Pancreas (tissue), 10 donors: ENCODE measurements around the gene ZNF12. TPM values are rescaled to one million over a fixed set of nuclear protein-coding genes. Genes with fewer than 3 reads are reported as not detected.
"Not testable (repeated sequence)": the region's sequence is repeated elsewhere in the genome, so short reads cannot be mapped to it uniquely, and the experiment has no call there.

Experiments
- ATAC-seq, 4 donors: fragments of 200-7000 bp; cut with Tn5 transposase; one replicate each; pipeline versions ENCODE4 v1.8.0 to v1.9.1; 2020; ENCODE audit warnings: mild to moderate bottlenecking in 4 of 4, moderate library complexity in 4 of 4
- DNase-seq, 6 donors: peaks; one replicate each; pipeline ENCODE4 v3.0.0-alpha.2; 2020
- FAIRE-seq: peaks from 2 replicates; lab custom pipeline; 2012; peaks lifted over from hg19 to GRCh38; lab: Jason Lieb, UNC
- H3K27ac ChIP-seq, 4 donors: fragments of 200-600 bp; sonication (generic); 1 replicate in 3 of 4; 2 replicates in 1 of 4; pipeline versions ENCODE4 v1.5.0 to v1.8.0; 2020
- H3K27me3 ChIP-seq, 4 donors: fragments of 200-600 bp; one replicate each; pipeline ENCODE4 v1.8.0; 2021
- H3K36me3 ChIP-seq, 3 donors: fragments of 200-600 bp; sonication (generic) in 1 of 3; one replicate each; pipeline versions ENCODE4 v1.5.0 to v1.8.0; 2020 to 2021
- H3K4me1 ChIP-seq, 3 donors: fragments of 200-600 bp; one replicate each; pipeline ENCODE4 v1.8.0; 2021
- H3K4me3 ChIP-seq, 4 donors: fragments of 200-600 bp; sonication (generic) in 2 of 4; one replicate each; pipeline versions ENCODE4 v1.5.0 to v1.8.0; 2020 to 2021
- H3K9me3 ChIP-seq, 4 donors: fragments of 200-600 bp; one replicate each; pipeline ENCODE4 v1.8.0; 2021
- WGBS, 2 donors: extraction: QIAGEN DNeasy Blood & Tissue Kit; methylation state at CpG; one replicate each; pipeline ENCODE4 v1.1.7; 2013; 5-methylcytosine and 5-hydroxymethylcytosine counted together
- intact Hi-C, 3 donors: fragments of 100-400 bp; cut with DNase I; formaldehyde crosslinking; loops; one replicate each; pipeline versions ENCODE4 v1.11.1 to v1.14.2; 2022
- polyA plus RNA-seq, 2 donors: library from polyadenylated mRNA; stranded (reverse); fragments of 200-250 nt; gene quantifications; one replicate each; pipeline ENCODE4 v1.2.3, GENCODE V29; 2013
- total RNA-seq, 6 donors: library from RNA; stranded (reverse); fragmentation: NEBNext Ultra II Directional in 4 of 6; extraction: Animal tissue kit (Norgen Biotek cat#: 25700) in 4 of 6; gene quantifications; one replicate each; pipeline versions ENCODE4 v1.2.1 to v1.2.4, GENCODE V29; 2021 to 2023
- TF ChIP-seq, protein P1 (sequence below), 4 donors: fragments of 200-600 bp; sonication (generic) in 3 of 4; IDR thresholded peaks; one replicate each; pipeline versions ENCODE4 v1.5.0 to v1.8.0; 2021; ENCODE audit warnings: antibody characterized with exemption in 4 of 4
- donor health status: healthy with polysubstance abuse.
- donor health status: DM: no; HTN: no; CAD: no; lungs with moderate emphysema.
- donor health status: DM: no; HTN: no; CAD: no.
- donor health status: control.
- donor health status: control.
- donor health status: Bipolar disorder and iron deficiency.
- donor health status: DM: yes; HTN: yes; CAD: no.
- donor health status: DM: no; HTN: no; CAD: no.
- donor health status: DM: no; HTN: no; CAD: no.
- donor health status: DM: yes; HTN: yes; CAD: no.

The ZNF12 gene
- total RNA-seq (10 to 100 TPM in 3 of 6 donors, 1 to 10 TPM in 3; 7.9 to 15.3 (median 10.2) TPM), polyA plus RNA-seq (1 to 10 TPM; 5.9 to 7.2 TPM)

DNA sequence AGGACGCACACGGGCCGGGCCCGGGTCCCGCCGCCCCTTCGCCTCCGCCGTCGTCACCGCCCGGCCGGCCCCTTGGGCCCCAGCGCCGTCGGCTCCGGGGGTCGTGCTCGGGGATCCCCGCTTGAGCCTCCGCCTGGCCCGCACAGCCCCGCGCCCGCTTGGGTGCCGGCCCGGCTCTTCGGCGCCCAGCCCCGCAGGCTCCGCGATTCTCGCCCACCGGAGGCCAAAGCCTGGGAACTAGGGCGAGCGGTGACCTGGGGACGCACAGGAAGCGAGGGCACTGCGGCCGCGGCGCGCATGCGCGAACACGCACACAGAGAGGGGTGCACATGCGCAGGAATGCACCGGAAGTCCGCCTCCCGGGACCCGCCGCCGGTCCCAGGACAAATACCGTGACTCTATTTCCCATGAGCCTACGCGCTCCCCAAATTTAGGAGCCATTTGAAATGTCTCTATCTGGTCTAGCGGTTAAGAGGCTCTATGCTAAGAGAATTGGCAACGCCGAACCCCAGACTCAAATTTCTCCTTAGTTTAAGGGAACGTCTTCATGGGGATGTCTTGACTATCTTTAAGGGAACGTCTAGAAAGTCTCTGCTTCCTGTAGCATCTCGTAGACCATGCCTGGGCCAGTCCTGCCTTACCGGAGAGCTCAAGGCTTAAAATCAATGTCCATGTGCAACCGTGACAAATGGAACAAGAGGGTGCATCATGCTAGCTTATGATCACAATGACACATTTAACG is at the start of gene ZNF12:
Gene ZNF12 (minus strand): TSS at position 282 of the 742 bp plus-strand sequence. CDS start 1,774 bp downstream, outside the sequence.
- peaks cover 3 to 9% (median 4%) of the 10 kb centered on the region in 3 donors for H3K4me1 ChIP-seq
- WGBS, 2 donors = 1 to 2% methylated on average over 44 to 65 of the region's 65 CpGs
- peak within 1 kb of the TSS; percentile 57 to 81 (median 66) for H3K27ac ChIP-seq
- H3K4me3 ChIP-seq = peak within 1 kb of the TSS; percentile 78 to 98 (median 84)
- TF ChIP-seq, protein P1, sequence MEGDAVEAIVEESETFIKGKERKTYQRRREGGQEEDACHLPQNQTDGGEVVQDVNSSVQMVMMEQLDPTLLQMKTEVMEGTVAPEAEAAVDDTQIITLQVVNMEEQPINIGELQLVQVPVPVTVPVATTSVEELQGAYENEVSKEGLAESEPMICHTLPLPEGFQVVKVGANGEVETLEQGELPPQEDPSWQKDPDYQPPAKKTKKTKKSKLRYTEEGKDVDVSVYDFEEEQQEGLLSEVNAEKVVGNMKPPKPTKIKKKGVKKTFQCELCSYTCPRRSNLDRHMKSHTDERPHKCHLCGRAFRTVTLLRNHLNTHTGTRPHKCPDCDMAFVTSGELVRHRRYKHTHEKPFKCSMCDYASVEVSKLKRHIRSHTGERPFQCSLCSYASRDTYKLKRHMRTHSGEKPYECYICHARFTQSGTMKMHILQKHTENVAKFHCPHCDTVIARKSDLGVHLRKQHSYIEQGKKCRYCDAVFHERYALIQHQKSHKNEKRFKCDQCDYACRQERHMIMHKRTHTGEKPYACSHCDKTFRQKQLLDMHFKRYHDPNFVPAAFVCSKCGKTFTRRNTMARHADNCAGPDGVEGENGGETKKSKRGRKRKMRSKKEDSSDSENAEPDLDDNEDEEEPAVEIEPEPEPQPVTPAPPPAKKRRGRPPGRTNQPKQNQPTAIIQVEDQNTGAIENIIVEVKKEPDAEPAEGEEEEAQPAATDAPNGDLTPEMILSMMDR (IDR thresholded peaks at IDR 0.05) = no peak
- no peaks in the 10 kb centered on the region for H3K9me3 ChIP-seq
- DNase-seq (peak; percentile 95 to 100 (median 96)), FAIRE-seq (no peak), ATAC-seq (peak; percentile 98 to 100 (median 100))
- intact Hi-C loops = no loop called here
- H3K36me3 ChIP-seq = peaks cover 0 to 7% (median 7%) of the 10 kb centered on the region in 3 donors
- peaks cover 0 to 3% (median 0%) of the 10 kb centered on the region in 4 donors for H3K27me3 ChIP-seq

DNA sequence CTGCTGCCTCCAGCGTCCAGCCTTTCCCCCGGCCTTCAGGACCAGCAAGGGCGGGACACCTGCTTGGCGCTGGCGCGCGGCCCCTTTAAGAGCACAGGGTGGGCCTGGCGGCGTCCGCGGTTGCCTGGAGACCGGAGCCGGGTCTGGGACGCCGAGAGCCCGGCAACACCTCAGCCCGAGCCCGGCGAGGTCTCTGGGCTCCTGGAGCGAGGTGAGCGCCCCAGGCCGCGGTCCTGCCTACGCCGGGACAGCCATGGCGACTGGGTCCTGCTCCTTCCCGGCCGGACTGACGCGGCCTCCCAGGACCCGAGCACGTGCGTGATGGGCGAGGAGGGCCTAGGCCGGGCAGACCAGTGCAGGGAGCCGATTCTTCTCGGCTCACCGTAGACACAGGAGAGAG is 47.2 kb upstream of the ZNF12 start, which contains the start of gene RSPH10B2:
Gene RSPH10B2 (plus strand): TSS at position 140 of the 400 bp plus-strand sequence. CDS start 3,575 bp downstream, outside the sequence.
- ATAC-seq = peak in 3 of 4 donors; percentile 59 to 73 (median 65)
- DNase-seq = peak in 1 of 6 donors; percentile 64
- H3K4me3 ChIP-seq, H3K36me3 ChIP-seq, H3K9me3 ChIP-seq, FAIRE-seq, H3K27ac ChIP-seq, H3K4me1 ChIP-seq, intact Hi-C loops, H3K27me3 ChIP-seq: not testable (repeated sequence)
- WGBS, 2 donors = 27% methylated on average over 3 to 23 of the region's 38 CpGs

- H3K27me3 ChIP-seq, FAIRE-seq, intact Hi-C loops, H3K4me1 ChIP-seq, H3K36me3 ChIP-seq, H3K9me3 ChIP-seq, H3K4me3 ChIP-seq, DNase-seq, H3K27ac ChIP-seq, ATAC-seq: not testable (repeated sequence)
- WGBS, 2 donors = 94 to 95% methylated on average over 3 to 4 of the region's 6 CpGs
These were observed 43.4 kb upstream of the ZNF12 start for GRCh38 chr7:6750173-6750572.

DNA sequence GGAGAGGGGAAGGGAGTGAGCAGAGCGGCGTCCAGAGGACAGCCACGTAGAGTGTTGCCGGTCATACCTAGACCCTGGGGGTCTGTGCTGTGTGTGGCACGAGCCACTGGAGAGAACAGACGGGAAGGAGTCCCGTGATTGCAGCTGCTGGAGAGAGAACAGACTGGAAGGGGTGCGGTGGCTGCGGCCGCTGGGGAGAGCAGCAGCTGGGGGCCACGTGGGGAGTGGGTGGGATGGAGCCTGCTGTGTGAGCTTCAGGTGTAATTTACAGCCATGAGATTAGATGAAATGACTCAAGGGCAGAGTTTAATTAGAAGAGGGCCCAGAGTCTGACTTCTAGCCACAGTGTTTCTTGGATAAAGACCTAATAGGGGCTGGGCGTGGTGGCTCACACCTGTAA is 42.6 kb upstream of the ZNF12 start:
- H3K36me3 ChIP-seq, H3K4me3 ChIP-seq, H3K4me1 ChIP-seq, H3K27ac ChIP-seq, FAIRE-seq, H3K9me3 ChIP-seq, H3K27me3 ChIP-seq, intact Hi-C loops, ATAC-seq: not testable (repeated sequence)
- peak in 1 of 6 donors; percentile 48 for DNase-seq
- 89 to 91% methylated on average over 6 of the region's 12 CpGs for WGBS, 2 donors

DNA sequence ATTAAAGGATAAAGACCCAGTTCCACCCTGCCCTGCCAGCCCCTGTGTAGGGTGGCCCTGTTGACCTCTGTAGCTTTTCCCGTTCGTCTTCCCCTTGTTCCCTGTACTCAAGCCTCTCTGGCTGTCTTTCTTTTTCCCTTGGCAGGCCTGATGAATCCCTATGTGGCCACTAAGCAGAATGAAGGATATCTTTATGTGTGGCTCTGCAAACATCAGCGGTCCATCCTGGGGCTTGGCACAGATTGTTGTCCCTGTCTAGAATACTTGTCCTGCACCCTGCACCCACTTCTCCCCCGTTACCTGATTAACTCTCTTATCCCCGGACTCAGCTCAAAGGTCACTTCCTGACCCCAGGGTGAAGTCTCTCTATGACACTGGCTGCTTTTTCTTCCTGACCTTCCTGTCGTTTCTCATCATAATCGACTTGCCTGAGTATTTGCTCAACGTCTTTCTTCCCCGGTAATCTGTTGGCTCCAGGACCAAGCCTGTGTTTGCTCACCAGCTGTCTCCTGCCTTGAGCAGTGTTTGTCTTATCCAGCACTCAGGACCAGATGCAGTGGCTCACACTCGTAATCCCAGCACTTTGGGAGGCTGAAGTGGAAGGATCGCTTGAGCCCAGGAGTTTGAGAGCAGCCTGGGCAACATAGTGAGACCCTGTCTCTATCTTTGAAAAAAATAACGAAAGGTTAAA is 37.8 kb upstream of the ZNF12 start:
- H3K4me3 ChIP-seq, H3K27ac ChIP-seq, DNase-seq, H3K27me3 ChIP-seq, H3K9me3 ChIP-seq, H3K4me1 ChIP-seq, intact Hi-C loops, FAIRE-seq, H3K36me3 ChIP-seq: not testable (repeated sequence)
- 72 to 82% methylated on average over 1 of the region's 12 CpGs for WGBS, 2 donors
- ATAC-seq = peak in 3 of 4 donors; percentile 20 to 70 (median 57)

DNA sequence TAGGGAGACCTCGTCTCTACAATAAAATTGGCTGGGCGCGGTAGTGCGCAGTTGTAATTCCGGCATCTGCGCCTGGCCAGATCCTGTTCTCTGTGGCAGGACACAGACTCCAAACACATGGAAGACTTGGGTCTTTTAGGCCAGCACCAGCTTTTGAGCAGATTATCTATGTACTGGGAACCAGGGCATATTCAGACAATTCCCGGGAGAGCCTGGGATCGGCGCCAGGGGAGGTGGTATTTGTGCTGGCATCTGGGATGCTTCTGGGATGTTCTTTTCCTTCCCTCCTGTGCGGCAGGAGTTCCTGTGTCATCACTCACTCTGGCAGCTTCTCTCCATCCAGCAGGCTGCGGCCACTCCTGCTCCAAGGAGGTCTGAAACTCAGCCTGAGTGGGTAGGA is 31.7 kb upstream of the ZNF12 start:
- H3K4me1 ChIP-seq, DNase-seq, intact Hi-C loops, H3K27me3 ChIP-seq, FAIRE-seq, H3K9me3 ChIP-seq, ATAC-seq, H3K27ac ChIP-seq, H3K4me3 ChIP-seq: not testable (repeated sequence)
- 91 to 92% methylated on average over 4 to 6 of the region's 11 CpGs for WGBS, 2 donors
- H3K36me3 ChIP-seq = peaks cover 0 to 19% (median 2%) of the 10 kb centered on the region in 3 donors

- ATAC-seq (peak; percentile 24 to 59 (median 42)), DNase-seq (no peak), FAIRE-seq (no peak)
- WGBS, 2 donors = 1 to 2% methylated on average over 18 of the region's 18 CpGs
- peaks cover 0 to 5% (median 4%) of the 10 kb centered on the region in 3 donors for H3K4me1 ChIP-seq
- H3K36me3 ChIP-seq = peaks cover 0 to under 1% (median 0%) of the 10 kb centered on the region in 3 donors
- peak overlapping the region; percentile 93 to 99 (median 96) for H3K4me3 ChIP-seq
- peak overlapping the region in 1 of 4 donors; percentile 59 for H3K27ac ChIP-seq
- H3K27me3 ChIP-seq = no peaks in the 10 kb centered on the region
- intact Hi-C loops = no loop called here
- no peaks in the 10 kb centered on the region for H3K9me3 ChIP-seq
- TF ChIP-seq, protein P1 (IDR thresholded peaks at IDR 0.05) = no peak
These were observed 23.5 kb upstream of the ZNF12 start for GRCh38 chr7:6730343-6730633.
